Adrenal gland (tissue), 5 donors: ENCODE data around the gene TRIM16.
"Not testable (repeated sequence)": the region's sequence is repeated elsewhere in the genome, so short reads cannot be mapped to it uniquely, and the experiment has no call there.

Experiments
- POLR2A ChIP-seq, 2 donors: fragments of 450-650 bp; IDR thresholded peaks; one replicate each; pipeline ENCODE4 v1.6.1; 2017; ENCODE audit warnings: antibody characterized with exemption in 2 of 2, mild to moderate bottlenecking in 2 of 2, moderate library complexity in 1 of 2
- TF ChIP-seq, protein P1 (sequence below), 6 experiments: fragments of 450-650 bp in 4 of 6; fragments of 200-600 bp in 2 of 6; sonication (generic) in 1 of 6; IDR thresholded peaks; 1 replicate in 5 of 6; 2 replicates in 1 of 6; pipeline versions ENCODE4 v1.5.1 to v1.8.0; 2016 to 2021; ENCODE audit warnings: antibody characterized with exemption in 6 of 6, mild to moderate bottlenecking in 2 of 6, moderate library complexity in 1 of 6
- donor health status: DM: no; HTN: no; CAD: no.

DNA sequence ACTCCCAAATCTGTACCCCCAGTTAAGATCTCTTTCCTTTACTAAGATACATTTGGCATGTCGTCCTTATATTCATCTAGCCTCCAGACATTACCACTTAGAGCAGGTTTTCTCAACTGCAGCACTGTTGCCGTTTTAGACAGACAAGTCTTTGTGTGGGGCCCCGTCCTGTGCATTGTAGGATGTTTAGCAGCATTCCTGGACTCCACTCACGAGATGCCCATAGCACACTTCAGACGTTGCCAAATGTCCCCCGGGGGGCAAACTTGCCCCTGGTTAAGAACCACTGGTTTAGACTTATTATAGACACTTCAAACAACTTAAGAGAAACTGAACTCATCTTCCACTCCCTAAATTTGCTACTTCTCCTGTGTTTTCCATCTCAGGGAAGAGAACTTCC is 8.1 kb downstream of the TRIM16 start:
- not testable (repeated sequence) for TF ChIP-seq POLR2A (IDR thresholded peaks at IDR 0.05)
- TF ChIP-seq, protein P1, sequence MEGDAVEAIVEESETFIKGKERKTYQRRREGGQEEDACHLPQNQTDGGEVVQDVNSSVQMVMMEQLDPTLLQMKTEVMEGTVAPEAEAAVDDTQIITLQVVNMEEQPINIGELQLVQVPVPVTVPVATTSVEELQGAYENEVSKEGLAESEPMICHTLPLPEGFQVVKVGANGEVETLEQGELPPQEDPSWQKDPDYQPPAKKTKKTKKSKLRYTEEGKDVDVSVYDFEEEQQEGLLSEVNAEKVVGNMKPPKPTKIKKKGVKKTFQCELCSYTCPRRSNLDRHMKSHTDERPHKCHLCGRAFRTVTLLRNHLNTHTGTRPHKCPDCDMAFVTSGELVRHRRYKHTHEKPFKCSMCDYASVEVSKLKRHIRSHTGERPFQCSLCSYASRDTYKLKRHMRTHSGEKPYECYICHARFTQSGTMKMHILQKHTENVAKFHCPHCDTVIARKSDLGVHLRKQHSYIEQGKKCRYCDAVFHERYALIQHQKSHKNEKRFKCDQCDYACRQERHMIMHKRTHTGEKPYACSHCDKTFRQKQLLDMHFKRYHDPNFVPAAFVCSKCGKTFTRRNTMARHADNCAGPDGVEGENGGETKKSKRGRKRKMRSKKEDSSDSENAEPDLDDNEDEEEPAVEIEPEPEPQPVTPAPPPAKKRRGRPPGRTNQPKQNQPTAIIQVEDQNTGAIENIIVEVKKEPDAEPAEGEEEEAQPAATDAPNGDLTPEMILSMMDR (IDR thresholded peaks at IDR 0.05) = not testable (repeated sequence)
